CD4-positive, alpha-beta T cell treated with Interleukin-12 subunit alpha and Interleukin-12 subunit beta, for 1 hour (primary cell): ENCODE results near the gene KCNK10.

Experiments used
- DNase-seq: peaks from one replicate; pipeline ENCODE4 v3.0.0-alpha.2; 2020

The KCNK10 gene

DNA sequence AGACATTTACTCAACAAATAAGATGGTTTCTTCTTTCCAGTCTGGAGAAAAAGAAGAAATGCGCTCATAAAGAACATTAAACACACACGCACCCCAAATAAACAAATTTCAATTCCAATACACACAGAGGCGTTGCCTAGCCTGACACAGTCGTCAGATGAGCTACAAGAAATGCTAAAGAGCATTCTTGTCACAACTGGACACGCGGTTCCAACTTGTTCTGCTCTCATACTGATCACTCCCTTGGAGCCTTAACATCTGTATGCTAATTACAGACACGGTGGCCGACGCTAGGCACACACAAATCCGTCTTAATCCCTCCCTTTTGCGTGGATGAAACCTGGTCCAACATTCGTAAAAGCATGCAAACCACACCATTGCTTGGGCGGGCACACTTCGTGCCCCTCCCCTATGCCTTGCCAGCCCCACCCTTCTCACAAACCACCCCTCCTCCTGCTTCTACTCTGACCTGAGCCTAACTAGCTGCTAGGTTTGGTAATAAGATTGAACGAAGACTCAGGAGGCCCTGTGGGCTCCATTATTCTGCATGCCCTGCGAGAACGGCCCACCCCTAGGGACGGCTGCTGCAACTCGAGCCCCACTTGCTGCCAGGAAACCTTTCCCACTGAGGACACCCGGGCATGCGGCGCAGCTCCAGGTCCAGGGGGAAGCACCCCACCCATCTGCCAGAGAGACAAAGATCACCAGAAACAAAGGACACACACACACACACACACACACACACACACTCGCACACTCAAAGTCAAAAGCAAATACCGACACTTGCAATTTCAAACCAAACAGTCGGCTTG, 1.2 kb downstream of the KCNK10 start:
- no peak for DNase-seq

DNA sequence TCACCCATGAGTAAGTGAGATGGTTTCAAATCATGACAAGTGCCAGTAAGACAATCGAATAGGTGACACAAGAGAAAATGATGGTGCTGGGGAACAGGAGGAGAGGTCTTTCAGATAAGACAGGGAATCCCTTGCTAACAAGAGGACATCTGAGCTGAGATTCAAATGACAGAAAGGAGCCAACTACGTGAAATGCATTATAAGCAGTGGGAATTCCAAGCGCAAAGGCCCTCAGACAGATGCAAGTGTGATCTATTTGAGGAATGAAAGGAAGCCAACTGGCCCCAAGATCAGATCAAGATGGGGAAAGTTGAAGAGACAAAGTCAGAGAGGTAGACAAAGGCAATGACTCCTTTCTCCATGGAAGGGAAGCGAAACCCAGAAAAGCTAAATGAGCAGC, 4.7 kb downstream of the KCNK10 start:
- DNase-seq: no peak

DNA sequence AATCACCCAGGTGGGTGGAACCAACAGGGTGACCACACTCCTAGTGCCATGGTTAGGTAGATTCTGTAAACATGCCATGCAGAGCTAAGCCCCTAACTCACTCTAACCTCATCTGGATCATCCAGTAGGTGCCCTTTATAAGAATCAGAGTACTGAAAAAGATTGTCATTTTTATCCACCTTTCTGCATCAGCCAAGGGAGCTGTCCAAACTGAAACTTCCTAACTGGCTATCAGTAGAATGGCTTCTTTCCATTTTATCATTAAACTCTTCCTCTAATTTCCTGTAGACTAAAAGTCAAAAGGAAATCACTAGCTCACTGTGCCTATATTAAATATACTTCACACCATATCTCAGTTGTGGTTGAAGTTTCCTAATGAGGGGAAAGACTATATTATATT, 6.5 kb downstream of the KCNK10 start:
- DNase-seq: no peak

DNA sequence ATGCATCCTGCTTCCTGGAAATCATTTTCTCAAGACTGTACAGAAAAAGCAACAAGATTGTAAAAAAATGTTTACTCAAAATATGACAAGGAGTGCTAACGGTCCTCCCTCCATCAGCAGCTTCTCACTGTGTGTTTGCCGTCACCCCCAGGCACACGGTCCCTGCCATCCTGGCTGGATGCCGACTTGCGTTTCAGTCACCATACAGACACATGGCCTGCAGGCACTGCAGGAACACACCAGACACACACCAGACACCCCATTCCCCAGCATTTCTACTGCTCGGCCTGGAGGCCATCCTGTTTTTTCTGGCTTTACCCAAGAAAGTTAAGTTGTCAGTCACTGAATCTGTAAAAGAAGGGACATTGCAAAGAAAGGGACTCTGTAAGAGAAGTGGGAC, 10.8 kb downstream of the KCNK10 start:
- no peak for DNase-seq

DNA sequence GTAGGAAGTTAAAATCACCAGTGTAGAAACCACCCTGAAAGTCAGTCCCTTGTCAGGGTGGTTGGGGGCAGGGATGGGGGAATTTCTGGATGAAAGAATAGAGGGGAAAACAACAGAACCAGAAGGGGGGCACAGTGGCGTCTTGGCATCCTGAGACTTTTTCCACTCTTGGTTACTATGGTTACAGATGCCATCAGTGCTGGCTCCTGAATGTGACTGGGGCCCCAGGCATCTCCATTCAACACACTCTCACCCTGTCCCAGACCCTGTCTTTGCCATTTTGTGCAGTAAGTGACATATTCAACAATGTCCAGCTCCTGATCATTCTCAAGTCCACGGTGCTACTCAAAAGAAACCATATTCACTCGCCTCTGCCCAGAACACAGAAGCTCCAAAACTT, 11.3 kb downstream of the KCNK10 start:
- DNase-seq: no peak

DNA sequence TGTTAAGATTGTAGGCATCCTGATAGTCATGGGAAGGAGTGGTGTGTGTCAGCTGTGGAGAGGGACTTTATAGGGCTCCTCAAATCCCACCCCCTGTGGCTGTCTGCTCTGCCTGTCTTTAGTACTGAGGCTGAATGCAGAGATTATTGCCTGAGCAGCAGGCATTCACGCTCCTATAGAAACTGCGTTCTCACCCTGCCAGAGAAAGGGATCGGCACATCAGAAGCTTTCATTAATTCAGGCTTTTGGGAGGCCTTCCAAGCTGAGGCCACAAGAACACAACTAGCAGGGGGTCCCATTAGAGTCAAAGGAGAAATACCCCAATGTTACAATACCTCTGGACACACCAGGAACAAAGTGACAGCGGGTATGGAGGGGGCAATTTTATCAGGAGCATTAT, 12.6 kb downstream of the KCNK10 start:
- no peak for DNase-seq

DNA sequence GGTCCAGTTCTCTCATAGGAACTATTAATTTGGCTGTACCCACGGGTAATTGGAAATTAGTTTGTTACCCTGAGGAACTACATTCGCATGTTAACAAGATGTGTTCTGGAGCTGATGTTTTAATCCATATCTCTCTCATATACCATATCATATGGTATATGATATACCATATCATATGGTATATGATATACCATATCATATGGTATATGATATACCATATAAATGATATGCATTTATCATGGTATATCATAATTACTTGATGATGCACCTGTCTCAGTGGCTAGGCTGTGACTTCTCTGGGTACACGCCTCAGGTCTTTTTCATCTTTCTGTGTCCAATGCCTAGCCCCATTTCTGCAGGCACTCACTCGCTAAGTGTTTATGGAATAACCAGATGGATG, 13.0 kb downstream of the KCNK10 start:
- DNase-seq: no peak

DNA sequence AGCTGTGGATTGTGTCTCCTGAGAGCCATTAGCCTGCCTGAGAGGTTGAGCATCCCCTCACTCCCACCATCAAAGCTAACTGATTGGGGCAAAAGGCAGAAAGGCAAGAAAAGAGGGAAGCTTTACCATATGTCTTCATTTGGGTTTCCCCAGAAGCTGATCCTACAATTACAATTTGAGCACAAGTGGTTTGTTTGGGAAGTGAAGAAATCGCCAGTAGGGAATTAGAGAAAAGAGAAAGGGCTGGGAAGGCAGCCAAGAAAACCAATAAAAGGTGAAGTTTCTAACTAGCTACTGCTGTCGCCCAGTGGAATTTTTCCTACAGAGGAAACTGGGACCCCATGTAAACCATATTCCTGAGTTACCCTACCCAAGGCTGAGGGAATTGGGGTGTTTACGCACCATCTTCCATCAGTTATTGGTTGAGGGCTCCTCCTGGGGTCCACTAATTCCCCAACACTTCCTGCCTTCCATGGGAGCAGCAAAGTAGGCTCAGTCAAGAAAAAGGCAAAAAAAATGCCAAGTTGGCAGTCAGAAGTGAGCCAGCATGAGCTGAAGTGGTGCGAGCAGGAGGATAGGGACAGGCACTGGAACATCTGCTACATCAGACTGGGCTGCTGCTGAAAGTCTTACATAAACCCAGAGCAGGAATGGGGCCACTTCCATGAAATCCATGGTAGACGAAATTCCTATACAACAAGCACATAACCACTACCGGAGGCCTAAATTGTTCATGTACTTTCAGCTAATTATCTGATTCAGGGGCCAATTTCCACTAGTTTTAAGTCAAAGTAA, 17.3 kb downstream of the KCNK10 start:
- no peak for DNase-seq

DNA sequence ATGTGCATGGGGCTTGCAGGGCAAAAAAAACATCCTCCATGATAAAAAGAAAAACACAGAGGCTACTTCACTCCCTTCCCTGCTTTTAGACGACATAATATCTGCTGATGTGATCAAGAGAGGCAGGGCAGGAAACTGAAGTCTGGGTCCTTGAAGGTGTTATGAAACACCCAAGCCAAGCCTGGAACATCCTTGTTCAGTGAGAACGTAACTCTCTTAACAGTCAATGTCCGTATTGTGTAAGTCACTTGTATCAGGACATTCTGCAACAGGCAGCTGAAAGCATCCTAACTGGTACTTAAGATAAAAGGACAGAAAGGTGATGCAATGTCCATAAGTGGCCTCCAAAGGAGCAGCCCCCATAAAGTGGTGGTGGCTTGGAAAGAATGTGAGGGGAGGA, 20.0 kb downstream of the KCNK10 start:
- DNase-seq: no peak

DNA sequence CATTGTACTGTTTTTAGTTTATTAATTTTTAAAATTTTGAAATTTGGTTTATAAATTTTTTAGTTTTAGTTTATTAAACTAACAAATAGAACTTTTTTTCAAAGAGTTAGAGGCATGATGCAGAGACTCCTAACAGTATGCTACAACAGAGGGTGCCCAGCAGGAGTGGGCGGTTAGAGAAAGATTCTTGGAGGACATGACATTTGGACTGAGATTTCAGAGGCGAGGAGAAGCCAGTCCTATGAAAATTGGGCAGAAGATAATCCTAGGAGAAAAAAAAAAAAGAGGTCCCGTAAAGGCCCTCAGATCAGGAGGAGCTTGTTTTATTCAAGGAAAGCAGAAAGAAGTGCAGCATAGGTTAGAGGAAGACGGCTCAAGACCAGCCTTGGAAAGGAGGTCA, 21.7 kb downstream of the KCNK10 start:
- no peak for DNase-seq

DNA sequence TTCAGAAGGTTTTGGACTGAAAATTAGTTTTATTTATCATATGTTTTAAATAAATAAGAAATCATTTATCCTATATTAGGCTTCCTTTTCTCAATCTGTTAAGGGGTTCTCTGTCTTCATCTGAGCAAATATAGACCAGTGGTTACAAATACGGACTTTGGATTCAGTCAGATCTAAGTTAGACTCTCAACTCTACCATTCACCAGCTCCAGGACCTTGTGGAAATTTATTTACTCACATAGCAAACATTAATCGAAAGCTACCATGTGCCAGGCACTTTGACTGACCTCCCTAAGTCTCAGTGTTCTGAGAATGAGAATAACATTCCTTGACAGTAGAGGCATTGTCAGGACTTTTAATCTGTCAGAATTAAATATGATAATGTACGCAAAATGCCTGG, 22.3 kb downstream of the KCNK10 start:
- DNase-seq: no peak

DNA sequence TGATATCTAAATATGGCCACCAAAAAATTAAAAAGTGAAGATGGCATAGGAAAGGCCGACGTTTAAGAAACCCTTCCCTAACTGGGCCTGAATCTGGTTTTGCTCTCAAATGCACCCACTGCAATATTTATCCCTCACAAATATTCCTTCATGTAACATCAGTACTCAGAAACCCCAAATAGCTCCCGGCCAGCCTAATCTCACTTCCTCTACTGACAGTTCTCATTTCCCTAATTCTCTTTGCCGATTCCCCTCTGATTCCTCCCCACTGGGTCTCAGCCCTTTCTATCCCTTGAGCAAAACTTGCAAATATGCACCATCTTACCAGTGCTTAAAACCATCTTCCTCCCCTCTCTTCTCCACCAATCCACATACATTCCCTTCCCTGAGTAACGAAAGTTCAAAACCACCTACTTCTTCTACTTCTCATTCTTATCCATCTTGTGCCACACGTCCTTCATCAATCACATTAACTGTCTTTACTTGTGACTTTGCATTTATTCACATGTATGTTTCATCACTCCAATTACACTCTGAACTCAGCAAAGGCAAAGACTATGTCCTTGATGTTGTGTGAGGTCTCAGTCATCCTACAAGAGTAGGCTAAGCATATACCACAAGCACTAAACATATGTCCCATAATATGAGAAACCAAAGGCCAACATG, 23.1 kb downstream of the KCNK10 start:
- DNase-seq: no peak

DNA sequence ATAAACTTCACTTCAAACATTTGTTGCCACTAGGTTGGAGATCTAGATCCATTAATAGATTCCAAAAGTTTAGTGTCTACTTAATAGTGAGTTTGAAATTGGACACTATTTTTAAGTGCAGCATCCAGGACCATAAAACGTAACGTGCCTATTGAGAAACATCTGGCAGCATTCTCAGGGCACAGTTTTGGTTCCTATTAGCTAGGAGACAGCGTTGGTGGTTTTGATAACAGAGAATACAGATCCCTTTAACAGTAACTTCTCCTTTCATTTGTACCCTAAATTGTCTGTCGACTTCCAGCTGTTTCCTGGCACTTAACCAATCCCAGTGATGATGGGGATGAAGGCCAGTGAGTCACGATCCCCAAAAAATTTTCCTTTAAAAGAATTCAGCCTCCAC, 25.8 kb downstream of the KCNK10 start:
- DNase-seq: no peak

DNA sequence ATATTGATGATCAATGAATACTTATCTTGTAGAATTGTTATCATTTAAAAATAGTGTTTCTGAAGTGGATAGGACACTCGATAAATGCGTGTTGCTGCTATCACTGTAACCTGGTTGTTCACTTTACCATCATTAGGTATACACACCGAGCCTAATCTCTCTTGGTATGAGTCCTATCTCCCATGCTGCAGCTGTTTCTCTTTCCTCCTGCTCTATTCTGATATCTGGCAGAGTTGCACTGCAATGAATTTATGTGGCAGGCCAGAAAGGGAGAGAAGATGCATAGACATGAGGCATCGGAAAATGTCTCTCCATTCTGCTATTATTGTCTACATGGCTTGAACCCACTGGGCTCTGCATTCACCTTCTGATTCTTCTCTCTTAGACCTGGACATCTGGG, 26.7 kb downstream of the KCNK10 start:
- no peak for DNase-seq

DNA sequence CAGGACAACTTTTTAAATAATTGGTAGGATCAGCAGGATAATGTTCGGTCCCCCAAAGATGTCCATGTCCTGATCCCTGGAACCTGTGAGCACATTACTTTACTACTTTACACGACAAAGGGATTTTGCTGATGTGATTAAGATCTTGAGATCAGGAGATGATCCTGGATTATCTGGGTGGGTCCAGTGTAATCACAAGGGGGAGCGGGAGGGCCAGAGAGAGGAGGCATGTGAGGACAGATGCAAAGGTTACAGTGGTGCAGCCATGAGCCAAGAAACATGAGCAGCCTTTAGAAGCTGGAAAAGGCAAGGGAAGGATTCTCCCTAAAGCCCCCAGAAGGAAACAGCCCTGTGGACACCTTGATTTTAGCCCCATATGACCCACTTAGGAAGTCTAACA, 33.1 kb downstream of the KCNK10 start:
- DNase-seq: no peak

DNA sequence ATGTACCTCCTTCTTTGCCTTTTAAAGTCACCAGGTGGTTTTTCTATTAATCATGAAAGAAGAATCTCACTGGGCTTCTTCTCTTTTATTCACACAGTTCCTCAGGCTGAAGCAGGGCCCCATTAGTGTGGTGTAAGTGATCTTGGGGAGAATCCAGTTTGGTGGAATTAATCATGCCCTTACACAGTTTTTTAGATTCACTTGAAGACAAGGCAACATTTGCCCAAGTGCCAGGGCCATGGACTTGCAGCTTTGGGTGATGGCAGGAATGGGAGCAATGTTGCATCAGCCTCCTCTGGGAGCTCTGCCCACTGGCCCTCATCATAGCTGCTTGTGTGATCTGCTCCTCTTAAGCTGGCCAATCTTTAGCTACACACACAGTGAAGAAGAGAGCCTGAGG, 33.8 kb downstream of the KCNK10 start:
- no peak for DNase-seq

DNA sequence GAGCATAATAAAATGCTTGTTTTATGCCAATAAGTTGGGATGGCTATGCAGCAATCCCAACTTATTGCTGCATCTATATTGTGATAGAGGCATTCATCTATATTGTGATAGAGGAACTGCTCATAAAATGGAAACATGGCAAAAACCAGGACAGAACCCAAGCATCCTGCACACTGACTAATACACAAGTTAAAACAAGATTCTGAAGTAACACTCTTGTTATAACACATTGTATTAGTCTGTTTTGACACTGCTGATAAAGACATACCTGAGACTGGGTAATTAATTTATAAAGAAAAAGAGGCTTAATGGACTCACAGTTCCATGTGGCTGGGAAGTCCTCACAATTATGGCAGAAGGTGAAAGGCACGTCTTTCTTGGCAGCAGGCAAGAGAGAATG, 36.8 kb downstream of the KCNK10 start:
- no peak for DNase-seq

DNA sequence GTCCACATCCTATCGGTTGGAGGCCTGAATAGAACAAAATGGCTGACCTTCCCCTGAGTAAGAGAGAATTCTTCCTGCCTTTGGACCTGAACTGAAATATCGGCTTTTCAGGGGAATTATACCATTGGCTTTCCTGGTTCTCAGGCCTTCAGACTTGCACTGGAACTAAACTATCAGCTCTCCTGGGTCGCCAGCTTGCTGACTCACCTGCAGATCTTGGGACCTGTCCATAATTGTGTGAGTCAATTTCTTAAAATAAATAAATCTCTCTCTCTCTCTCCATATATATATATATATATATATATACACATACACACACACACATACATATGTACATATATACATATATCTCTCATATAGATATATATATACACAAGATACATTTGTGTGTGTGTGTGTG, 41.6 kb downstream of the KCNK10 start:
- DNase-seq: no peak

DNA sequence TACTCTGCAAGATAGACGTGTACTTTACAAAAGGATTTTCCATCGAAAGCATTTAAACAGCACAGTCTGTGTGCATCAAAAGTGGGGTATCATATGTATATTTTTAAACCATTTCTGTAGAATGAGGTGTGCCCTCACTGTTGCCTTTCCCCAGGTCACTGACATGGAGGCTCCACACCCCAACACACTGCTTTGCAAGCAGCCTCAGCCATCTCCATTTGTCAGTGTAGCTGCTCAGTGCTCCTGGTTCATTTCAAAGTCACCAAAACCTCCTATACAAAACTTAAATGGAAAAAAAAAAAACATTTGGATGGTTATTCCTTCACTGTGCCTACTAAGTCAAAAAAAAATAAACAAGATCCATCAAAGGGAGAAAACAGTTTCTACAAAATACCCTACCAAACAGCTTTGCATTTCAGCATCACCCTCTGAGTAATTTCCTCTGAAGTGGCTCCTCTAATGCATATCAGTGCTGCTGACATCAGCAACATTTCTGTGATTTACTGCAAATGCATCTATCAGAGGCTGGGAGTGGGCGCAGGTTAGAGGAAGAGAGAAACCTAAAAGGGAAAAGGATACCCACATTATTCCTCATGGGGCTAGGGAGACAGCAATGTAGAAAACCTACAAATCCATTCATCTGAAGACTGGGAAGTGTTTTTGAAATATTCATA, 46.0 kb downstream of the KCNK10 start:
- no peak for DNase-seq

DNA sequence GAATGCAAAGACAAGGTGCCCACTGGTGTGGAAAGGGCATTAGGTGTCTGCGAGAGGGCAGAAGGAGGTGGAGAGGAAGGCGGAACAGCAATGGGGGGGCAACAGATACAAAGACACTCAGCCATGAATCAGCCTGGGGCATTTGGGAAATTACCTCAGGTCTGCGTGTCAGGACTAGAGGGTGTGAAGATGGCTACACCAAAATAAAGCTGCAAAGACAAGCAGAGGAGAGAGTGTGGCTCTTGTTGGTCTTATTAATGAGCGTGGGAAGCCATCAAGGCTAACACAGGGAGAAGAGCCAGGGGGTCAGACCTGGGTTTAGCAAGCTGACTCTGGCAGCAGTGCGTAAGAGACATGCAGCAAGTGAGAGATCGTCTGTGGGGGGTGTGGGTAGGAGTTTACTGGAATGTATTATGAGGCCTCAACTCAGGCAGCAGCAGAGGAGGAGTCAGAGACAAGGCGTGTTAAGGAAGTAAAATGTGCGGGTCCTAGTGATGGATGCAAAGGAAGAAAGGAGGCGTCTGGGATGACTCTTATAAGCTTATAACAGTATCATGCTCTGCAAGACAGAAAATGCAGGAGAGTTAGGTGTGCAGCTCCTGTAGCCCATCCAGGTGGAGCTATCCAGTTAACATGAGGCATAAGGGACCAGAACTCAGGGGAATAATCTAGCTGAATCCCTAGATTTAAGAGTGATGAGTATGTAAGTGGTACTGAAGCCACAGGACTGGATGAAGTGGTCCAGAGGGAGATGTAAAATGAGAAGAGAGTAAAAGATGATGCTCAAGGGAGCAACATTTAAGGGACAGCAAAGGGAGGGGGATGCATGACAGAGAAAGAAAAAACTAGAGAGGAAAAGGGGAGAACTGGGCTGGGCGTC, 50.4 kb downstream of the KCNK10 start:
- no peak for DNase-seq

DNA sequence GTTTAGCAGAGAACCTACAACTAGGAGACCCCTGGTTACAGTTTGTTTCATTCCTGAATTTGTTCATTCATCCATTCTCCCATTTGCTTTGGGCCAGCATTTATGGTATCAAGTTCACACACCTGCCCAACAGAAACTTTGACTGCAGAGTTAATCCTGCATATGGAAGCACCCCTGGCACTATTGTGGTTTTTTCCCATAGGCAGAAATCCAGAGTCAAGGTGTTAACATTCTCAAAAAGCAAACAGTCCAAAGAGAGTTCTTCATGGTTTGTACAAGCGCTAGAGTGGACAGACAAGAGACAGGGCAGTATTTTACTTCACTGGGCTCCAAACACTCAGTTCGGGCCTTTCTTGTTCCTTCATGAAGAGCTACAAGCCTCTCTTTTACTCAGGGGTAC, 51.9 kb downstream of the KCNK10 start:
- DNase-seq: no peak

DNA sequence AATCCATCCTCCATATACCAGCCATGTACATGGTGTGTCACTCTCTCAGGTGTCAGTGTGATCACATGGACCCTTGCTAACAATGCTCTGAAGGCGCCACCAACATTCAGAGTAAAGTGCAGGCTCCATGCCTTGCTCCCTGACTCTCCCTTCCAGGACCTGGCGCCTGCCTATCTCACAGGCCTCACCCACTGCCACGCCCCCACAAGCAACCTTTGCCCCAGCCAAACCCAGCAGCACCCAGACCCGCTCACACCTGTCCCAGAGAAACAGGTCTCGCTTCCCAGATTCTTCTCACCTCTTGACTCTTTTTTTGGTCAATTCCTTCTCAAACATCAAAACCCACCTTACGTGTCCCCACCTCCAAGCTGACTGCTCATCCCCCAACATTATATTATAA, 52.3 kb downstream of the KCNK10 start:
- no peak for DNase-seq
